Femur (tissue), 1 donor: Measurements from ENCODE around the gene SPATS2.

Source experiments
- DNase-seq: peaks from one replicate; pipeline ENCODE4 v3.0.0-alpha.2; 2017

SPATS2 gene

GRCh38 chr12:49336645-49337584 is 30.3 kb upstream of the SPATS2 start, which contains the start of gene C1QL4:
Gene C1QL4, minus strand, starts transcription at chr12:49337188. Its CDS starts 711 bp downstream, at chr12:49336477.
- peak; percentile 90 for DNase-seq

- DNase-seq = no peak
Measured at GRCh38 chr12:49338830-49339463, 28.3 kb upstream of the SPATS2 start.

- DNase-seq = no peak
Measured at GRCh38 chr12:49339464-49339861, 27.8 kb upstream of the SPATS2 start.

- no peak for DNase-seq
Measured at GRCh38 chr12:49340095-49340870, 27.0 kb upstream of the SPATS2 start.

- DNase-seq = no peak
Measured at GRCh38 chr12:49340971-49341776, 26.1 kb upstream of the SPATS2 start.

GRCh38 chr12:49341777-49342065 is 25.5 kb upstream of the SPATS2 start:
- DNase-seq = no peak

- peak; percentile 84 for DNase-seq
Measured at GRCh38 chr12:49342066-49342913, 25.0 kb upstream of the SPATS2 start.

- peak; percentile 50 for DNase-seq
Measured at GRCh38 chr12:49342914-49343731, 24.1 kb upstream of the SPATS2 start.

- no peak for DNase-seq
Measured at GRCh38 chr12:49344486-49345050, 22.7 kb upstream of the SPATS2 start.

GRCh38 chr12:49345051-49345824 is 22.0 kb upstream of the SPATS2 start:
- DNase-seq = peak; percentile 66

GRCh38 chr12:49345825-49346658 is 21.2 kb upstream of the SPATS2 start:
- no peak for DNase-seq

GRCh38 chr12:49346659-49347310 is 20.5 kb upstream of the SPATS2 start, which contains the start of gene DNAJC22:
Gene DNAJC22, plus strand, starts transcription at chr12:49346888. Its CDS starts 1,985 bp downstream, at chr12:49348873.
- DNase-seq = peak; percentile 40

GRCh38 chr12:49347311-49348193 is 19.7 kb upstream of the SPATS2 start:
- peak; percentile 84 for DNase-seq

- DNase-seq = no peak
Measured at GRCh38 chr12:49348781-49349180, 18.5 kb upstream of the SPATS2 start.

GRCh38 chr12:49349266-49349665 is 18.0 kb upstream of the SPATS2 start:
- no peak for DNase-seq

GRCh38 chr12:49352351-49352750 is 14.9 kb upstream of the SPATS2 start:
- DNase-seq = no peak

- DNase-seq = no peak
Measured at GRCh38 chr12:49355913-49356312, 11.3 kb upstream of the SPATS2 start.
